NCI-H128 (cell line): ENCODE data around the gene RNF182.

Experiments used
- DNase-seq: peaks from one replicate; lab custom pipeline; 2025; ENCODE audit not compliant: unreplicated experiment; lab: John Stamatoyannopoulos, UW

The RNF182 gene

GRCh38 chr6:14026831-14027539 lies 102.2 kb downstream of the RNF182 start:
- DNase-seq = no peak

DNA sequence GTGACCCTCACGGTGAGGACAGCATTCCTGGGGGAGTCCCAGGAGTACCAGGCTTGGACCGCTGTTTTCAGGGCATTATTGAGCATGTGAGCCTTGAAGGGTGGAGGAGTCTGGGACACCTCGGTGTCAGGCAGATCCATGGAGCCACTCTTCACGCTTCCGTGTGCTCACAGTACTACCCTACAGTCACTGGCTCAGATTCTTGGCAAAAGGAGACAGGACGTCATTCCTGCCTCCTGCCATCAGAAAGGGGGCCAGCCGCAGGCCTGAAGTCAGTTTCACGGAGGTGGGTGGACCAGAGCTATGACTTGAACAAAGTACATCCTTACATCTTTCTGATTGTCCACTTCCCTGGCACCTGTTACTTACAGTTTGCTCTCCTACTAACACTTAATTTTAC lies 103.9 kb downstream of the RNF182 start:
- DNase-seq = no peak

DNA sequence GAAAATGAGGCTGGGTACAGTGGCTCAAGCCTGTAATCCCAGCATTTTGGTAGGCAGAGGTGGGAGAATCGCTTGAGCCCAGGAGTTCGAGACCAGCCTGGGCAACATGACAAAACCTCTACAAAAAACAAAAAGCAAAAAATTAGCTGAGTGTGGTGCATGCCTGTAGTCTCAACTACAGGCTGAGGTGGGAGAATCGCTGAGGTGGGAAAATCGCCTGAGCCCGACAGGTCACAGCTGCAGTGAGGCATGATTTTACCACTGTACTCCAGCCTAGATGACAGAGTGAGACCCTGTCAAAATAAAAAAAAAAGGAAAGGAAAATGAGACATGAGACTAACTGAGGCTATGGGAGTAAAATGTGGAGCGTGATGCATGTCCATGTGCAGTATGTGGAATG lies 104.9 kb downstream of the RNF182 start:
- DNase-seq = no peak
